Stimulated activated CD8-positive, alpha-beta memory T cell treated with anti-CD3 and anti-CD28 coated beads, Interleukin-12 subunit alpha, Interleukin-12 subunit beta, amount 100 ng/mL, for 24 hours (primary cell): ENCODE measurements around the gene MICALL2.

Experiments used
- DNase-seq: peaks from one replicate; pipeline ENCODE4 v3.0.0-alpha.2; 2020; ENCODE audit errors: extremely low read depth

Gene MICALL2

DNA sequence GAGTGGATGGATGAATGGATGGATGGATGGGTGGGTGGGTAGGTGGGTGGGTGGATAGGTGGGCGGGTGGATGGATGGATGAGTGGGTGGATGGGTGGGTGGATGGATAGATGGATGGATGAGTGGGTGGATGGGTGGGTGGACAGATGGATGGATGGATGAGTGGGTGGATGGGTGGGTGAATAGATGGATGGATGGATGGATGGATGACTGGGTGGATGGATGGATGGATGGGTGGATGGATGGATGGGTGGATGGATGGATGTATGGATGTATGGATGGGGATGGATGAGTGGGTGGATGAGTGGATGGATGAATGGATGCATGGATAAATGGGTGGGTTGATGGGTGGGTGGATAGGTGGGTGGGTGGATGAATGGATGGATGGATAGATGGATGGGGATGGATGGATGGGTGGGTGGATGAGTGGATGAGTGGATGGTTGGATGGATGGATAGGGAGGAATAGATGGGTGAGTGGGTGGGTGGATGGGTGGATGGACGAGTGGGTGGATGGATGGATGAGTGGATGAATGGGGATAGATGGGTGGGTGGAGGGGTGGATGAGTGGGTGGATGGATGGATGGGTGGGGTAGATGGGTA is 43.8 kb downstream of the MICALL2 start:
- DNase-seq = no peak

GRCh38 chr7:1413936-1414639 is 45.2 kb downstream of the MICALL2 start:
- DNase-seq = no peak

DNA sequence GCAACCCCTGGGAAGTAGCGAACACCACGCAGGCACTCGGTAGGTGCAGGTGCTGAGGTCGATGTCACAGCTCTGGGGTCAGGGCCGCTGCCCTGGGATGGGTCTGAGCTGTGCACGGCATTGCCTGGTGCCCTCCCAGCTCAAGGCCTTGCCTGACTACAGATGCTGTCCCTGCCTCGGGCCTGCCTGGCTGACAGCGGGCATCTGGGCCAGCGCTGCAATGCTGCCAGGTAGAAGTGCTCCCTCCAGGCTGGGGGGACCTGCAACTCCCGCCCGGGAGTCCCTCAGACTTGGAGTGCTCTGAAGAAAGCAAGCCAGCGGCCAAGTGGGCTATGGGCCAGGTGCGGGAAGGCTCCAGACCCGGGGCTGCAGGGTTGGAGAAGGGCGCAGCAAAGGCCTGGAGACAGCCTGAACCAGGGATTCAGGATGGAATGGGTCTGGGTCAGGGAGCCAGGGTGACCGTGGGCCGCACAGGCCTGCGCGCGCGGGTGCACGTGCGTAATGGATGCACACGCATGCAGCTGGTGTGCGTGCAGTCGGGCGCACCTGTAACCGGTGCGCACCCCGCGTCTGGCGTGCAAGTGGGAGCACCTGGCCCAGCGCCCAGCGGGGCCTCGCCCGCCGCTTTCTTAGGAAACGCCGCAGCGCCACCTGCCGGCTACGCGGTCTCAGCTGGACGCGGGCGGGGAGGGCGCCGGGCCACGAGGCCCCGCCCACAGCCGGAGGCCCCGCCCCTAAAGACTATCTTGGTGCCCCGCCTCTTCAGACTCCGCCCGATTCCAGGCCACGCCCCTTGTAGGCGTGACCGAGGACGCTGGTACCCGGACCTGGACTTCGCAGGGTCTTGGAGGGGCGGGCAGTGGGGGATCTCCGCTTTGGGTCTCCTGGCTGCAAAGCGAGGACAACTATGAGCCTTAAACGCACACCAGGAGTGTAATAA is 46.7 kb downstream of the MICALL2 start:
- DNase-seq = peak; percentile 68

DNA sequence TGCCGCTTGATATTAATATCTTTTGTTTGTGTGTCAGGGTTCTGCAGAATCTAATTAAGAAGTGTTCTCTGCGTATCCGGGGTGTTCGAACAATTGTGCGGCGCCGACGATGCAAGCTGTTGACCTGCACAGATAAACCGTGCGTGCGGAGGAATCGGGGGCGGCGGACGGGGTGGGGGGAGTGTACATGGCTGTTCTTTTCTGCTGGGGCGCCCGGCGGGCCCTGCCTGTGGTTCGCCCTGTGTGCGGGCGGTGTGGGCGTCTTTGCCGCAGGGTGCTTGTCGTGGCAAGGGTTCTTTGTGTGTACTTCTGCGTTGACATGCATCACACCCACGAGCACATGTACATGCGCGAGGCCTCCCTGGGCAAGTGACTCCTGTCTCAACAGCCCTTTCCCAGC is 47.9 kb downstream of the MICALL2 start:
- DNase-seq = no peak

GRCh38 chr7:1410992-1411391 is 48.3 kb downstream of the MICALL2 start:
- DNase-seq = no peak

DNA sequence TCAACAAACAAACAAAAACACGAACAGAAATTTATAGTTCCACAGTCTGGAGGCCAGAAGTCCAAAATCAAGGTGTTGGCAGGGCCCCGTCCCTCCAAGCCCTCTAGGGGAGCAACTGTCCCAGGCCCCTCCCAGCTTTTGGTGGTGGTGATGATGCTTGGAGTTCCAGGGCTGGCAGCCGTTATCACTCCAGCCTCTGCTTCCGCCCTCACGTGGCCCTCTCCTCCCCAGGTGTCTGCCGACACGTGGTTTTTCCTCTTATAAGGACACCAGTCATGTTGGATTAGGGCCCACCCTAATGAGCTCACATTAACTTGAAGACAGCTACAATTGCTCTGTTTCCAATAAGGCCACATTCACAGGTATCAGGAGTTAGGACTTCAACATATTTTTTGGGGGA is 49.7 kb downstream of the MICALL2 start:
- DNase-seq = no peak

- DNase-seq = no peak
Measured at GRCh38 chr7:1408466-1408865, 50.8 kb downstream of the MICALL2 start.

DNA sequence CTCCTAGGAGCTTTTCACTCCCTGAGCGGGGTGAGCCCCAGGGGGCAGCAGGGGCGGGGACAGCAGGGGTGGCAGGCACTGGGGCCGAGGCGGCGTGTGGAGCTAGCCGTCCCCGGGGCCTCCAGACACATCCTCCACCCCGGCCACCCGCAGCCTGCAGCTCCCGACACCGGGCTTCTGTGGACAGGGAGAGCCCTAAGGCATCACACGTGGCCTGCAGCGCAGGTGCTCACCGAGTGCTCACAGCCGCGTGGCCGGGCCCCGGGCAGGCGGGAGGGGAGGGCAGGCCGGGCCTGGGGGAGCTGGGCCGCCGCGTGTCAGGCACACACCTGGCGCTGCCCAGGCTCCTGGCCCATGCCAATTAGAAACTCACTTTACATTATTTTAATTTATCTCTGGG is 51.4 kb downstream of the MICALL2 start:
- no peak for DNase-seq

GRCh38 chr7:1404898-1405548 is 54.2 kb downstream of the MICALL2 start:
- DNase-seq = no peak

DNA sequence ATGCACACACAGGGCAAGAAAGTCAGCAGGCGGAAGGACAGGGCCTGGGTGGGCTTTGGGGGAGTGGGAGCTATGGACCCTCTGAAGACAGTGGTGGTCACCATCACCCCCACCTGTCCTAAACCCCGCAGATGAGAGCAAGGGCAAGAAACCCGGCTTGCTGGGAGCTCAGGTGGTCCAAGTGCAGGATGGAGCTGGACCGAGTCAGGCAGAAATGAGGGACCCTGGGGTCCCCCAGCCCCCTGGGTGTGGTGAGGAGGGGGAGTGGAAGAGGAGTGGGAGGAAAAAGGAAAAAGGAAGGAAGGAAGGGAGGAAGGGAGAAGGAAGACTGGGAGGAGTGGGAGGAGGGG is 54.8 kb downstream of the MICALL2 start:
- no peak for DNase-seq

DNA sequence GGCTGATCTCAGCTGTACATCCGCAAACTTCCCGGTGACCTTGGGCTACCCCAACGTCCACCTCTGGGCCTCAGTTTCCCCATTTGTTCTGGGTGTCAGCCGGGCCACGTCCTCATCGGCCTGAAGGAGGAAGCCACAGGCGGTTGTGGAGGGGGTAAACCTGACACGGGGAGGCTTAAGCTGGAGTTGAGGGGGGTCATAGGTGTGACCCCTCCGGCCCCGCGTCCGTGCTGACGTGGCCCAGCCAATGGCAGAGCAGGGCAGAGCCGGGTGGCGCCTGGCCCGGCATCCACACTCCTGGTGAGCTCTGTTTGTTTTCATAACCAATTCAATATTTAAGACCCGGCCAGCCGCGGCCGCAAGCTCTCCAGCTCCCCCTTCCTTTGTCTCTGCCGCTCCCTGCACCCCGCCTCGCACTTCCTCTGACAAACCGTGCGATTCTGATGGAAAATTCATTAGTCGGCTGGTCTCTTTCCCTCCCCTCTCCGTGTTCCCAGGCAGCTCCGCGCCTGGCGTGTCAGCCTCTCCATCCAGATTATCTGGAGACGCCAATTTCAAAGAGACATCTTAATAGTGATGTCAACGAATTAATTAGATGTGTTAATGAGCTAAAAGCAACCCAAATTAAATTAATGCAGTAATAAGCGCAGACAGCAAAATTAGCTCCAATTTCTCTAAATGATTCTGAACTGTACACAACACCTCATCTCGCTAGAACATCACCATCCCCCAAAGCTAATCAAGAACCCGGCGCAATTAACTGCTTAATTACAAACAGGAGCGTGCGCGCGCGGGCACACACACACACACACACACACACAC is 55.4 kb downstream of the MICALL2 start:
- DNase-seq = no peak

- DNase-seq = no peak
Measured at GRCh38 chr7:1402791-1403637, 56.3 kb downstream of the MICALL2 start.

DNA sequence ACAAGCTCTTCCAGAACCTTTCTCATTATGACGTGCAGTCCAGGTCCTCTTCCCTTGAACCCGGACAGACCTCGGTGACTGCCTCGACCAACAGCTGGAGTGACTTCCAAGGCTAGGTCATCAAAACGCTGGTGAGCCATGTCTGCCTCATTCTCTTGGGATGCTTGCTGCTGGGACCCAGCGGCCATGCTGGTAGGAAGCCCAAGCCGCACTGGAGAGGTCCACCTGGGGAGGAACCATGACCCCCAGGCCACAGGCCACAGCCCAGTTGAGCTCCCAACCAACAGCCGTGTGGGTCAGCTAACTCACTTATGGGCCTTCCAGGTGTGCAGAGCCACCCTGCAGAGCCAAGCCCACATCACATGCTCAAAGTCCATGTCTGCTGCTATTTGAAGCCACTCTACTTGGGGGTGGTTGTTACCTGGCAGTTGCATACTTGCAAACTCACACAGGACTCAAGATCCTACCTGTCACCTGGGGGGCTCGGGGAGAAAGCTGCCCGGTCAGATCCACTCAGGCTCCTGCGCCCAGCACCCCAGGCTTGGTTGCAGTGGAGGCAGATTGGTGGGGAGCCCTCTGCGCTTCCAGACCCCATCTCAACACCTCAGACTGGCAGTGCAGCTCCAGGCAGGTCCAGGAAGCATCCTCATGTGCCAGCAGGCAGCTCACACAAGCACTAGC is 57.0 kb downstream of the MICALL2 start:
- DNase-seq = no peak

DNA sequence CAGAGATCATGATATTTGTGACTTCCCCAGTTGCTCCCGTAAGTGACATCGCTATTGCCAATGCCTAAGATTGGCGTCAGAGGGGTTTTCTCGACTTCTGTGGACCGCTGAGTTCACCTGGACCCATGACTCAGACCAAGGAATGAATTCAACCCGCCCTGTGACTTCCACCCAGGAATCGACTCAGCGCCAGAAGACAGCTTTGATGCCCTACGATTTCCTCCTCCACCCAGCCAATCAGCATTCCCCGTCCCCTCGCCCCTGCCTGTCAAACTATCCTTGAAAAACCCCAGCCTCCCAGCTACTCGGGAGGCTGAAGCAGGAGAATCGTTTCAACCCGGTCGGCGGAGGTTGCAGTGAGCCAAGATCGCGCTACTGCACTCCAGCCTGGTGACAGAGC is 58.3 kb downstream of the MICALL2 start:
- DNase-seq = no peak

- no peak for DNase-seq
Measured at GRCh38 chr7:1400371-1400770, 58.9 kb downstream of the MICALL2 start.

GRCh38 chr7:1397491-1398327 is 61.6 kb downstream of the MICALL2 start:
- no peak for DNase-seq

GRCh38 chr7:1396195-1396594 is 63.1 kb downstream of the MICALL2 start:
- DNase-seq = no peak

DNA sequence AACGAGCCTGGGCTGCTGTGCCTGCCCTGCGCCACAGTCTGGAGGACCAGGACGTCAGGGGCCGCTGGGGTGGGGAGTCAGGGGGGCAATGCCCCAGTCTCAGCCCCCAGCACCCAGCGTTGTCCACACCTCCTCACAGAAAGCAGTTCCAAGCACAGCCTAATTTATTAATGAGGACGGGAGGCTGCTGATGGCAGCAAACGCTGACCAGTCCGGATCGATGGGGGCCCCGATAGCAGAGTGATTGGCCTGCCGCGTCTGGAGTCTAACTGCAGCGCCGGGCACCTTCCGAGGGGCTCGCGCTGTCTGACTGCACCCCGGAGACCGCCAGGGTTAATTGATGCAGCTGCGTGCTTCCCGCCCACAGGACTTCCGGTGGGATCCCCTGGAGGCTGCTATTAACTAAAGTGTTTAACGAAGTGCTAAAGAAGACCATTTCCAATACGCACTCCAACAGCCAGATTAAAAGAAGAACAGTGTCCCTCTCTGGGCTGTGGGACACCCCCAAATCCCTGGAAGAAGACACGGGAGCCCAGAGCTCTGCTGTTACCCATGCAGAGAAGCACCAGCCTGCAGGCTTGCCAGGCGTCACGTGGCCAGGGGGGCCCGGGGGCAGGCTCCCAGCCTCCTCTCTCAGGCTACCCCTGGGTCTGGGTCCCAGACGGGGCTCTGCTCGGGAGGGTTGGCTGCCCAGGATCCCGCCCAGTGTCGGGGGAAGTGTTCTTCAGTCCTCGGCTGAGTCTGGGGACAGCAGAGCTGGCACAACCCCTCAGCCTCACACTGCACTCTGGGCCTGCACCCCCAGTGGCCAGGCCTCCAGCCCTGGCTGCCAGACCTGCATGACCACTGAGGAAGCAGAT is 63.8 kb downstream of the MICALL2 start:
- DNase-seq = no peak
